Activated CD4-positive, alpha-beta T cell treated with anti-CD3 and anti-CD28 coated beads, Interleukin-2, Interleukin-6, amounts not matched to agents 100 ng/mL and 50 ng/mL, durations not matched to agents 16 hours and 8 hours (primary cell): ENCODE results near the gene PDCL2.
"Not testable (repeated sequence)": the region's sequence is repeated elsewhere in the genome, so short reads cannot be mapped to it uniquely, and the experiment has no call there.

Experiments
- DNase-seq: peaks from one replicate; pipeline ENCODE4 v3.0.0-alpha.2; 2020

The PDCL2 gene

DNA sequence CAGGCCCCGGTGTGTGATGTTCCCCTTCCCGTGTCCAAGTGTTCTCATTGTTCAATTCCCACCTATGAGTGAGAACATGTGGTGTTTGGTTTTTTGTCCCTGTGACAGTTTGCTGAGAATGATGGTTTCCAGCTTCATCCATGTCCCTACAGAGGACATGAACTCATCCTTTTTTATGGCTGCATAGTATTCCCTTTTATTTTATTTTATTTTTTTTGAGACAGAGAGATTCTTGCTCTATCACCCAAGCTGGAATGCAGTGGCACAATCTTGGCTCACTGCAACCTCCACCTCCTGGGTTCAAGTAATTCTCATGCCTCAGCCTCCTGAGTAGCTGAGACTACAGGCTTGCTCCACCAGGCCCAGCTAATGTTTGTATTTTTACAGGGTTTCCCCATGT, 9.3 kb downstream of the PDCL2 start:
- DNase-seq: not testable (repeated sequence)

DNA sequence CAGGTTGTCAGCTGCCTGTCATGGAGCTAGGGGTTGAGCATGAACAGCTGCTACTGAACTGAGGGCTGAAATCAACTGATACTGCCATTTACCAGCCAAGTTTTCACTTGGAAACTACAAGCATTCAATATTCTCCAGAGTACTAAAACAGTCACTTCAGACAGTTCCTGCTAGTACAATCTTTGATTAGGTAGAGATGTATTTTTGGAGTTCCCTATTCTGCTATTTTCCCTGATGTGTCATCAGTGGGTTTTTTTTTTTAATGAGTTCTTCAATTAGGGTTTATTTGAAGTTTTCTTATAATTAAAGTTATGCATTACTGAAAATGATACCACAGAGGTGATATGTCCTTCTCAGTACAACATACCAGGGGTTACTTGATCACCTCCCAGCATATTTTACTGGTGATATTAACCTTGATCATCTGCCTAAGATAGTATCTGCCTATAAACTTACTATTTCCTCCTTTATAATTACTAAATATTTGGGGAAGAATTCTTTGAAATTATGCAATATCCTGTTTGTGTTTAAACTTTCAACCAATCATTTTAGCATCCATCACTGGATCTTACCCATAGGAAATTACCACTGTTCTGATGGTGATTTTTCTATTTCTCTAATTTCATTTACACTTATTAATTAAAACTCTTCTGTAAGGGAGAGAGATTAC, 13.6 kb downstream of the PDCL2 start:
- DNase-seq: no peak

DNA sequence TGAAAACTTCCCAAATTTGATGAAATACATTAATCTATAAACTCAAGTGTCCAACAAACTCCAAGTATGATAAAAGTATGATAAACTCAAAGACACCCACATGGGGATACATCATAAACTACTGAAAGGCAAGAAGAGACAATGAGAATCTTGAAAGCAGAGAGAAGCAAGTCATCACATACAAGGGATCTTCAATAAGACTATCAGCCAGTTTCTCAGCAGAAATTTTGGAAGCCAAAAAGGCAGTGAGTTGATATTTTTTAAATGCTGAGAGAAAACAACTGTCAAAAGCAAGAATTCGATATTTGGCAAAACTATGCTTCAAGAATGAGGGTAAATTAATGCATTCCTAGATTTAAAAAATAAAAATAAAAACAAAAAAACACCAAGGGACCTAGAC, 16.5 kb downstream of the PDCL2 start:
- DNase-seq: no peak

- DNase-seq: peak; percentile 37
Measured at GRCh38 chr4:55574252-55574651, 17.8 kb downstream of the PDCL2 start.

- no peak for DNase-seq
Measured at GRCh38 chr4:55571806-55572205, 20.2 kb downstream of the PDCL2 start.

- no peak for DNase-seq
Measured at GRCh38 chr4:55568905-55569504, 23.0 kb downstream of the PDCL2 start.

- DNase-seq: peak; percentile 46
Measured at GRCh38 chr4:55561889-55562288, 30.2 kb downstream of the PDCL2 start.

GRCh38 chr4:55560096-55560495, 31.9 kb downstream of the PDCL2 start:
- no peak for DNase-seq

DNA sequence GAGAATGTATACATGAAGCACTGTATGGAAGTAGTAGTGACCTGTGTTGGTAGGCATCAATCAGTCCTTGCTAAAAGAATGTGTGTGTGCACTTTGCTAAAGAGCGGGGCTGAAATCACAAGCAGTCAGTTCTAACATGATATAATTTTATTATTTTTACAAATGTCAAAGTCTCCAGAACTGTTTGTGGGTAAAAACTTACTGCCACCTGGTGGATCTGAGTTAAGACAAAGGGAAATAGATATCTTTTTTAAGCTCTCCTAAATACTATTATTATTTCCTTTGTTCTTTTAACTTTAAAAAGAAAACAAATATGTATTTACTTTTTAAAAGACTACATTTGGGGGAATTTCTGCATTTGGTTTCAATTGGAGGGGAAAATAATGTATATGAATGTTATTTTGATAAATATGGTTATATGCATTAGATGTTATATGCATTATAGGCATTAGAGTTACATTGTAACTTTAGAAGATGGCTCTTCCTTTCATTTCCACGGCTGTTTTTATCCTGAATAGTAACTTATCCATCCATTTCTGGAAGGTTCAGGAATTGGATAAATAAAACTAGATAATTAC, 37.5 kb downstream of the PDCL2 start:
- peak; percentile 22 for DNase-seq

DNA sequence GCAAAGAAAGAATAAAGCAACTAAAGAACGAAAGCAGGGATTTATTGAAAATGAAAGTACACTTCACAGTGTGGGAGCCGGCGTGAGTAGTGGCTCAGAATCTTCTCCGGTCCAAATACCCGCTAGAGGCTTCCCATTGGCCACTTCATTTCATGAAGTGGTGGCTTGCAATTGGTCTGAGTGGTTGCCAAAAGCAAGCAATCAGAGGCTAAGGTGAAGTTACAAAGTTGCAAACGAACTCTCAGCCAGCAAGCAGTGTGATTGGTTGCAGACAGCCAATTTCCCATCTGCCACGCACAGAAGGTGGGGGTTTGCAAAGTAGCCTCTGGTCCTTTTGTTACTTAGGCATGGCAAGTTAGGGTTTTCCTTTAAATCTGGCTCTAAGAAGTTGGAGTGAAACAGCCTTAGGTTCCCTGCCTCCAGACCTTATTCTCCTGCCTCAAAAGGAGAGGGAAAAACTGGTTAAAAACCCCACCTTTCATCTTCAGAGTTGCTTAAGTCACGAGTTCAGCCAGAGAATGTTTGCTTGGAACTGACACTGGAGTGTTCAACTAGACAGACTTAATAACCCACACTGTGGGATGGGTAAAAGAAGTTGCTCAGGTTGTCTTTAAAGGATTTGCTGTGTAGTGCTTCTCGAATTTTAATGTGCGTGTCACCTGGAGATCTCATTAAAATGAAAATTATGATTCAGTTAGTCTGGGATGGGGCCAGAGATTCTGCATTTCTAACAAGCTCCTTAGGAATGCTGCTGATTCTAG, 38.4 kb downstream of the PDCL2 start:
- peak; percentile 43 for DNase-seq

GRCh38 chr4:55551964-55552363, 40.1 kb downstream of the PDCL2 start:
- not testable (repeated sequence) for DNase-seq

GRCh38 chr4:55549888-55550287, 42.2 kb downstream of the PDCL2 start:
- peak; percentile 63 for DNase-seq

- no peak for DNase-seq
Measured at GRCh38 chr4:55547918-55548317, 44.1 kb downstream of the PDCL2 start.

DNA sequence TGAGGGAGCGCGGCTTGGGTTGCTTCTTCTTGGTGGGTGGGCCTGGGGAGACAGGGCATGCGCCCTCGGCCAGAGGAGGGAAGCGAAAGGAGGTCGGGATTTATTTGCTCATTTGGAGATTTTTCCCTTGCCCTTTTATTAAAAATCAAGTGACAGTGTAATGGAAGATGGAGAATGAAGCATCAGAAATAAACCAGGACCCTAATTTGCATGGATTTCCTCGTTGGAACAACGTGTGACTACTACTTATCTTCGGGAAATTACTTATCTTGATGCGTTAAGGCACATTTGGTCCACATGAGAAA, 44.6 kb downstream of the PDCL2 start:
- no peak for DNase-seq

- peak; percentile 87 for DNase-seq
Measured at GRCh38 chr4:55546756-55547465, 45.1 kb downstream of the PDCL2 start, which contains the start of gene CLOCK. CLOCK (minus strand) TSS chr4:55546909; CDS start chr4:55482785, 64,124 bp downstream.

- DNase-seq: no peak
Measured at GRCh38 chr4:55546506-55546755, 45.6 kb downstream of the PDCL2 start.

DNA sequence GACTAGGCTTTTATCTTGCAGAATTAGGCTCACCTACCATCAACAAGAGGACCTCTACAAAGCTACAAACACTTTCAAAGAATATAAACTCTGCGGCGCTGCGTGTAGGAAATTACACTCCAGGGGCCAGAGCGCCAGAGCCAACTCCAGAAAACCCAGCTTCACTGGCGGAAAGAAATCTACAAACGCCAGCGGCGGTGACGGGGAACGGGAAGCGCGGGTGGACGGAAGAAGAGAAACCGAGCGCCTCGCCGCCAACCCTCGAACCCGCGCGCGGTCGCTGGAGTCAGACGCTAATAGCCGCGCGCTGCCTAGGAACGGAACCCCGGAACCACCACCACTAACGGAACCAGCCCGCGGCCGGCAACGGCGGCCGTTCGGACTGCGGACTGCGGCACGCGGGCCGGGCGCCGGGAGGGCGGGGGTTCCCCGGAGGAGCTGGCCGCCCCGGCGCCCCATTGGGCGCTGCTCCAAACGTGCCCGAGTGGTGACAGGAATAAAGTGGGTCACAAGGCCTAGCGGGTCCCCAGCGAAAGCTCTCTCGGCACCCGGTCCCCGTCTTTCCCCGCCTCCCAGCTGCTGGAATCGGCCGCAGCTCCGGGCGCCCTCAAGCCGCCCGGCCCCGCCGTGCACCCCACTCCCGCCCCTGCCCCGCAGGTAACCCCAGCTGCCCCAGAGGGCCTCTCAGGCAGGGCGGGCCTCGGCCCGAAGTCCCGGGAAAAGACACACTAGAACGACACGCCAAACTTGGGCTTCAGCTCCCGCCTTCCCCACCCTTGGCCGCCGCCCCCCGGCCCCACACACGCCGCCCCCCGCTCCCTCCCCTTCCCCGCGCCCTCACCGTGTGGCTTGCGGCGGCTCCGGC, 46.2 kb downstream of the PDCL2 start:
- peak; percentile 72 for DNase-seq

- no peak for DNase-seq
Measured at GRCh38 chr4:55545151-55545550, 46.9 kb downstream of the PDCL2 start.

DNA sequence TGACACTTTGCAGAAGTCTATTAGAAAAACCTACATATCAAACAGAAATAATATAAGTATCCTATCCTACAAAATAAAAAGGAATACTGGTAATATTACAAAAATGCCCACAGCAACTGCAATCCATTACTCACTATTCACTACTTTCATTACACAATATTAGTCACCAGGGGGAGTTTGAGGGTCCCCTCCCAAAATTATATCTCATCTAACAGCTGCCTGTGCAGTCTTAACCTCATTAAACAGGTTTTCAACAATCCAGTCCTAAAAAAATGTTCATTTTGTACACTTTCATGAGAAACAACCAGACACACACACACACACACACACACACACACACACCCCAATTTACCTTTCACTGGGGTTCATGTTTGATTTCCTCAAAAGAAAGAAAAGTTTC, 48.2 kb downstream of the PDCL2 start:
- DNase-seq: no peak

DNA sequence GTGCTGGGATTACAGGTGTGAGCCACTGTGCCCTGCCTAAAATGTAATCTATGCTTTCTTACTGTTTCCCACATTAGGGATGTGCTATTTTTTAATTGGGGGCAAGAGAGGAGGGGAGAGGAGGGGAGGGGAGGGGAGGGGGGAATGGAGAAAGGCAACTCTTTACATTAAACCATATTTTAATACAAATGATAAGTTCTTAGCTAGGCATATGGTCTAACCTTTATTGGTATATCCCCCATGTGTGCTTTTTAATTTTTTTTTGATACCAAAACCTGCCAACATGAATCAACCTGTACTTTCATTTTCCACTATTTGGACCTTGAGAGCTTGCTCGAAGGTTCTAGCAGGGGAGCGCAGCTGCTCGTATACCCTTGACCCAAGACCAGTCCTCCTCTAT, 51.8 kb downstream of the PDCL2 start:
- no peak for DNase-seq

- DNase-seq: no peak
Measured at GRCh38 chr4:55539658-55540057, 52.4 kb downstream of the PDCL2 start.

GRCh38 chr4:55538531-55538930, 53.5 kb downstream of the PDCL2 start:
- DNase-seq: no peak

DNA sequence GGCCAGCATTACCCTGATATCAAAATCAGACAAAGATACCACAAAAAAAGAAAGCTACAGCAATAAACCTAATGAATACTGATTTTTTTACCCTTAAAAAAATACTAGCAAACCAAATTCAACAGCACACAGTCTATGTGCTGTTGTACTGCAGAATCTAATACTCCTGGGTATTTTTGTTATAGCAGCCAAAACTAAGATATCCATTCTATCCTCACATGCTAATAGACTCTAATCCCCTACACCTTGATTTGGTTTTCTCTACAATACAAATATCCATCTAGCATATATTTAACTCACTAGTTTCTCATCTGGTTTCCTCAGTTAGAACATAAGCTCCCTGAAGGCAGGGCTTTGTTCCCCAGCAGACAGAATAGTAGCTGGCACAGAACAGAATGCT, 57.7 kb downstream of the PDCL2 start:
- DNase-seq: no peak
